Non-pigmented ciliary epithelial cell (primary cell): ENCODE data around the gene ATF7.
A peak's percentile ranks its signal among the peaks of the same experiment; 100 is the strongest.
"Not testable (repeated sequence)": the region's sequence is repeated elsewhere in the genome, so short reads cannot be mapped to it uniquely, and the experiment has no call there.

ENCODE experiments used
- DNase-seq: peaks from one replicate; pipeline ENCODE4 v3.0.0-alpha.2; 2010; ENCODE audit warnings: low read depth

Gene ATF7

GRCh38 chr12:53564941-53565340 is 61.2 kb downstream of the ATF7 start:
- no peak for DNase-seq

GRCh38 chr12:53564278-53564677 is 61.9 kb downstream of the ATF7 start:
- no peak for DNase-seq

DNA sequence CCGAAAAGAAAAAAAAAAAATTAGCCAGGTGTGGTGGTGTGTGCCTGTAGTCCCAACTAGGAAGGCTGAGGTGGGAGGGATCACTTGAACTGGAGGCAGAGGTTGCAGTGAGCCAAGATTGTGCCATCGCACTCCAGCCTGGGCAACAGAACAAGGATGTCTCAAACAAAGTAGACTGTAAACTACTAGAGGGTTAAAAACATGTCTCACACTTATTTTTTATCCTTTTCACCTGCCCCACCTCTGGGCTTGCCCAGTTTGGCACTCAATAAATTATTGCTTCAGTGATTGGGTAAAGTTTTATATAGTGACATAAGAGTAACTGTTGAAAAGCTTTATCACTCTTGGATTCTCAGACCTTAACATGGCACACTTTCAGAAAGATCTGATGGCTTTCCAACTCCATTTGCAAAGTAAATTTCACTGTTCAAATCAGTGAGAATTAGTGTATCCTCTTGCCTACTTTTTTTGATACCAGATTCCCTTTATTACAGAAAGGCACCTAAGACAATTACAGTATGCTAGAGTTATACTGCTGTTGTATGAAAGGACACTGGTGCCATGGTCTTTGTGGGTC is 62.6 kb downstream of the ATF7 start:
- no peak for DNase-seq

- peak; percentile 76 for DNase-seq
Measured at GRCh38 chr12:53561590-53561953, 64.6 kb downstream of the ATF7 start.

DNA sequence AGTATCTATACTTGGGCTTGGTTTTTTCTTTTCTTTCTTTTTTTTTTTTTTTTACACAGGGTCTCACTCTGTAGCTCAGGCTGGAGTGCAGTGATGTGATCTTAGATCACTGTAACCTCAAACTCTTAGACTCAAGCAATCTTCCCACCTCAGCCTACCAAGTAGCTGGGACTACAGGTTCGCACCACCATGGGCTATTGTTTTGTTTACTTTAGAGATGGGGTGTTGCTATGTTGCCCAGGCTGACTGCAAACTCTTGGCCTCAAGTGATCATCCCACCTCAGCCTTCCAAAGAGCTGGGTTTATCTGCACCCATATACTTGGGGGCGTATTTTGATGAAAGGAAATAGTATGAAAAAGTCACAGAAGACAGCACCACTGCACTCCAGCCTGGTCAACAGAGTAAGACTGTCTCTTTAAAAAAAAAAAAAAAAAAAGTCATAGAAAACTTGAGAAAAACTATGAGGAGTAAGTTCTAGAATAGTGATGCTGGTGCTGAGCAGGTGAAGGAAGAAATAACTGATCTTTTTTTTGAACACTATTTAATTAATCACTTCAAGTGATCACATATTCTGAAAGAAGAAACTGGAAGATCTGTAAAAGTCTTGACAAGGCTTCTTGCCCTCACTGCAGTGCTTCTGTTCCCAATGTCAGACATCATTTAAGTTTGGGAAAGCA is 65.1 kb downstream of the ATF7 start:
- no peak for DNase-seq

- peak; percentile 62 for DNase-seq
Measured at GRCh38 chr12:53560351-53560750, 65.8 kb downstream of the ATF7 start.

DNA sequence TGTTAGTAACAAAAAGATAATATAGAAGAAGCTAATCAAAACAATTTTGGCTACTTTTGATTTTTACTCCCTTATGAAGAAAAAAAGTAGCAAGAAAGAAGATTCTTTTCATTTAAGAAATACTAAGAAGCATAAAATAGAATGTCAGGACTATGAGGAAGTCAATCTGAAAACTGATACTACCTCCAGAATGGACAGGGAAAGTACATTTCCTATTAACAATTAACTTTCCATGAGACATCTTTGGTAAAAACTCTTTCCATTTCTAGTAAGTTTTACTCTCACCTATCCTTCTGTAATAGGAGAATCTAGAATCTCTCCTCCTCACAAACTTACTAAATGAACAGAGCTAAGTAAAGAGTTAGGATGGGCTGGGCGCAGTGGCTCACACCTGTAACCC is 67.6 kb downstream of the ATF7 start:
- DNase-seq: no peak

DNA sequence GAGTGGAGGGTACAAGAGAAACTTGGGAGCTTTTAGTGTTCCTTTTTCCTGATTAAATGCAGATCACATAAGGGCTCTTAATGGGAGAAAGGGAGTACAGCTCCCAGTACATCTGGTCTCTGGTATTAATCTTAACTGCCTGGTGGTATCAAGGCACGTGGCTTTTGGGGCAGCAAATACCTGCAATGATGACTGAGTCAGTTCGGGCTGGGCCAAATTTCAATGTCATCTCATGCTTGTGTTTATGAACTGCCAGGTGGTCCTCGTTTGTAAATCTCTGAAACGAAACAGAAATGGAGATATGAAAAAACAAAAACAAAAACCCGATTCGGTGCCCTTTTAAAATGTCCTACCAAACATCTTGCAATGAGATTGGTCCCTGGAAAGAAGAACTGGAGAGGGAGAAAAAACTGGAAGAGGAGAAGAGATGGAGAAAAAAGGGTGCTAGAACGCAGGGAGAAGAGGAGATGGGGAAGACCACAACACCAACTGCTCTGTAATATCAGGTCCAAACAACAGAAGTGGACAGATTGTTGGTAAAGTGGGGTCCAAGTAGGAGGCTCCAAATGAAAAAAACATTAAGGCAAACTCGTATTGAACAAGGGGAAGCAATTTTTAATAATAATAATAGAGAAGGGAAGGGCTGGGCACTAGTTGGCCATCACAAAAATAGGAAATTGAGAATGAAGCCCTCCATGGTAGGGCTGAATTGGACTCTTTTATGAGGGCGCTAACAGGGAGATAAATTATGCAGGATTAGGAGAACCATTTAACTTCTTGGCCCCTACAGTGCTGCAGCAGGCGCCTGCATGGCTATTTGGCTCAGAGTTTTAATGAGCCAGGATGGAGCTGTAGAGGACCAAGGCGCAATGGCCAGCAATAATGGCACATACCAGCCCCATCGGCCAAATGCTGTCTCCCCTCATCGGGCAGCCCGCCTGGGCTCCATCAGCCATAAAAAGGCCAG is 73.5 kb downstream of the ATF7 start:
- DNase-seq: no peak

GRCh38 chr12:53551889-53552291 is 74.3 kb downstream of the ATF7 start:
- no peak for DNase-seq

- DNase-seq: peak; percentile 41
Measured at GRCh38 chr12:53550595-53550994, 75.6 kb downstream of the ATF7 start.

DNA sequence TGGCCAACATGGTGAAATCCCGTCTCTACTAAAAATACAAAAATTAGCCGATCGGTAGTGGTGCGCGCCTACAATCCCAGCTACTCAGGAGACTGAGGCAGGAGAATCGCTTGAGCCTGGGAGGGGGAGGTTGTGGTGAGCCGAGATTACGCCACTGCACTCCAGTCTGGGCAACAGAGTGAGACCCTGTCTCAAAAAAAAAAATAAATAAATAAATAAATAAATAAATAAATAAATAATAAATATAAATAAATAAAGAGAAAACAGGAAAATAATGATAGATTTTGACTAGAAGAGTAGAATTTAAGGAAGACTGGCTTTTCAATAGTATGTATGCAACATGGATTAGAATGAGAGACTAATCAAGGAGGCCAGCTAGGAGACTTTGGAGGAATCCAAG is 76.1 kb downstream of the ATF7 start:
- DNase-seq: not testable (repeated sequence)

- DNase-seq: not testable (repeated sequence)
Measured at GRCh38 chr12:53548354-53548753, 77.8 kb downstream of the ATF7 start.

GRCh38 chr12:53543539-53543938 is 82.6 kb downstream of the ATF7 start:
- peak; percentile 40 for DNase-seq

- no peak for DNase-seq
Measured at GRCh38 chr12:53539526-53539925, 86.7 kb downstream of the ATF7 start.

DNA sequence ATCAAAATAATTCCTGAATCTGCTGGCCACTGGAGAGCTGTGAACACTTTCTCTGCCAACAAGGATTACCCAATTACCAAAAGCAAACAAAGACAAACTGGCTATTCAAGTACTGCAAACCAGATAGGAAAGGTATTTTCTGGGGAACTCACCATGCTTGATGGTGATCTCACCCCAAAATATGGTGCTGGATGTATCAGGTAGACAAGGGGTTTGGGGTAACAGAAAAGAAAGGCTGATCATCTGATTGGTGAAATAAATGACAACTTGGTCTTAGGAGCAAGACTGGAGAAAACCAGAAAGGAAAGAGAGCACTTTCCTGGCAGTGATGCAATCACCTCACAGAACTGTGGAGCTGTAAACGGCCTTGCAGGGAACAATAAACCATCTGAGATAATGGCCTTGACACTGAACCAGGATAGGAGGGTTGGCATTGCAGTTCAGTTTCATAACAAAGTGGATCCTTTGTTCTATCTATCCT is 87.9 kb downstream of the ATF7 start:
- DNase-seq: no peak

DNA sequence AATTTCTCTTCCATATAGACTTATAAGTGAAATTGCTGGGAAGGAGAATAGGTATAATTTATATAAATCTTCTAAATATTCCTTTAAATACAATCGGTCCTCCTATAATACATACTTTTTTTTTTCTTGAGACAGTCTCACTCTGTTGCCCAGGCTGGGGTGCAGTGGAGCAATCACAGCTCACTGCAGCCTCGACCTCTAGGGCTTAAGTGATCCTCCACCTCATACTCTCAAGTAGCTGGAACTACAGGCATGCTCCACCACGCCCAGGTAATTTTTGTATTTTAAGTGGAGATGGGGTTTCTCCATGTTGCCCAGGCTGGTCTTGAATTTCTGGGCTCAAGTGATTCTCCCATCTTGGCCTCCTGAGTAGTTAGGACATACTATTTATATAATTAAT is 89.2 kb downstream of the ATF7 start:
- DNase-seq: no peak

- DNase-seq: no peak
Measured at GRCh38 chr12:53533471-53533870, 92.7 kb downstream of the ATF7 start.

GRCh38 chr12:53532524-53533445 is 93.4 kb downstream of the ATF7 start:
- DNase-seq: no peak

- DNase-seq: no peak
Measured at GRCh38 chr12:53532021-53532420, 94.2 kb downstream of the ATF7 start.

DNA sequence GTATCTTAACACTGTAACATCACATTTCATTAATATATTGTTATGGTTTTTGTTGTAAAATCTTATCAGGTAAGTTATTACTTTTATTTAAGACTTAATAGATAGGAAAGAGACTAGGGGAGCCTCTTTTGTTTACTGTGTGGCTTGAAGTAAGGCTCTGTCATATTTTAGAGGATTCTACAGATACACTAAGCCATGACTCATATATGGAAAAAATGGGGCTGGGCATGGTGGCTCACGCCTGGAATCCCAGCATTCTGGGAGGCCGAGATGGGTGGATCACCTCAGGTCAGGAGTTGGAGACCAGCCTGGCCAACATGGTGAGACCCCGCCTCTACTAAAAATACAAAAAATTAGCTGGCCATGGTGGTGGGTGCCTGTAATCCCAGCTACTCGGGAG is 95.3 kb downstream of the ATF7 start:
- no peak for DNase-seq

DNA sequence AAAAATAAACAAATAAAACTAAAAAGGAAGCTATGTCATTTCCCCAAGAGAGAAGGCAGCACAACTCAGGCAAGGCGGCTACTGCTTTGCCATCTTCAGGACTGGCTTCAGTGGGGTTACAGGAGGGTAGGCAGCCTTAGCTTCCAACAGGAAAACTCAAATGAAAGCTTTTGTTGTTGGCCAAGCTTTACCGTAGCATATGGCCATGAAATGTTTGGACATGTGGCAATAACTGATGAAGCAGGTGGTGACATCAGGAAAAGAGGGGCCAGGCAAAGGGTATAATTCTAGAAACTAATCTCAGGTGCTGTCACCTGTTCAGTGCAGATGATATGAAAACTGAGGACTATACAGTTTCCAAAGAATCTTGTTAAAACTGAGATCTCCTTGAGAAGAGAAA is 96.1 kb downstream of the ATF7 start:
- no peak for DNase-seq

DNA sequence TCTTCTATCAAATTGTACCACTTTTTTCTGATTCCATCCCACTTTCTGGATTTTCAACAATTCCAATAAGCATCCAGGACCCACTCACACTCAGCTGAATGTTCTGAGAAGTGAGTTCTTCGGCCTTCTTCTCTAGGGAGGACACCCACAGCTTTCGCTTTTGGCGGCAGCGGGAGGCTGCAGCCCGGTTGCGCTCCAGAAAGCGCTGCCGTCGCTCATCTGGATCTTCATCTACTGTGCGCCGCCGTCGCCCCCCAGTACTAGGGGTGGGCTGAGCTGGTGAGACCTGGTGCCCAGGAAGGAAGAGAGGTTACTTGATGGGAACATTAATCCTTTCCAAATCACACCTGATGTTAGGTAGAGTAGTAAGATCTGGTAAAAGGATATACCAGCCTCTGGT is 101.7 kb downstream of the ATF7 start:
- DNase-seq: no peak
